Activated T-cell treated with anti-CD3 and anti-CD28 coated beads for 4 hours (primary cell): Measurements from ENCODE around the gene EXOC6B.

Source experiments
- DNase-seq: peaks from one replicate; pipeline ENCODE4 v3.0.0-alpha.2; 2020

The EXOC6B gene

GRCh38 chr2:72828840-72829507 lies 3.1 kb upstream of the EXOC6B start:
- no peak for DNase-seq

- DNase-seq: no peak
These were observed 2.3 kb upstream of the EXOC6B start for GRCh38 chr2:72827966-72828646.

GRCh38 chr2:72827487-72827886 lies 1.7 kb upstream of the EXOC6B start:
- no peak for DNase-seq

GRCh38 chr2:72826156-72826477 lies 284 bp upstream of the EXOC6B start:
- no peak for DNase-seq

GRCh38 chr2:72824224-72824842 lies 1.5 kb downstream of the EXOC6B start:
- no peak for DNase-seq

- DNase-seq: no peak
These were observed 3.0 kb downstream of the EXOC6B start for GRCh38 chr2:72822794-72823193.

GRCh38 chr2:72821983-72822382 lies 3.9 kb downstream of the EXOC6B start:
- no peak for DNase-seq

- no peak for DNase-seq
These were observed 4.7 kb downstream of the EXOC6B start for GRCh38 chr2:72821118-72821517.

- no peak for DNase-seq
These were observed 6.3 kb downstream of the EXOC6B start for GRCh38 chr2:72819501-72819900.

GRCh38 chr2:72815655-72816278 lies 10.1 kb downstream of the EXOC6B start:
- no peak for DNase-seq

GRCh38 chr2:72813841-72814240 lies 12.0 kb downstream of the EXOC6B start:
- DNase-seq: no peak

GRCh38 chr2:72810165-72810564 lies 15.7 kb downstream of the EXOC6B start:
- DNase-seq: no peak

GRCh38 chr2:72809095-72809494 lies 16.7 kb downstream of the EXOC6B start:
- DNase-seq: no peak

GRCh38 chr2:72806280-72806945 lies 19.4 kb downstream of the EXOC6B start:
- DNase-seq: no peak

GRCh38 chr2:72803626-72804320 lies 22.1 kb downstream of the EXOC6B start:
- no peak for DNase-seq

GRCh38 chr2:72803151-72803550 lies 22.7 kb downstream of the EXOC6B start:
- DNase-seq: no peak

GRCh38 chr2:72800492-72800891 lies 25.3 kb downstream of the EXOC6B start:
- no peak for DNase-seq

GRCh38 chr2:72797740-72798139 lies 28.1 kb downstream of the EXOC6B start:
- no peak for DNase-seq

GRCh38 chr2:72796766-72797165 lies 29.1 kb downstream of the EXOC6B start:
- DNase-seq: no peak

GRCh38 chr2:72794572-72794971 lies 31.3 kb downstream of the EXOC6B start:
- no peak for DNase-seq

GRCh38 chr2:72793798-72794440 lies 31.9 kb downstream of the EXOC6B start:
- no peak for DNase-seq

- no peak for DNase-seq
These were observed 36.6 kb downstream of the EXOC6B start for GRCh38 chr2:72789241-72789640.
